ENCODE results near the gene PARP9. TPM values are rescaled to one million over a fixed set of nuclear protein-coding genes. Genes with fewer than 3 reads are reported as not detected.

Gene PARP9
- total and polyA plus RNA-seq, 10 of the 15 experiments (the other 5 are each of a cell fraction or from before 2014, with no cell fraction given): 34.0 to 122 (median 46.1) TPM

DNA sequence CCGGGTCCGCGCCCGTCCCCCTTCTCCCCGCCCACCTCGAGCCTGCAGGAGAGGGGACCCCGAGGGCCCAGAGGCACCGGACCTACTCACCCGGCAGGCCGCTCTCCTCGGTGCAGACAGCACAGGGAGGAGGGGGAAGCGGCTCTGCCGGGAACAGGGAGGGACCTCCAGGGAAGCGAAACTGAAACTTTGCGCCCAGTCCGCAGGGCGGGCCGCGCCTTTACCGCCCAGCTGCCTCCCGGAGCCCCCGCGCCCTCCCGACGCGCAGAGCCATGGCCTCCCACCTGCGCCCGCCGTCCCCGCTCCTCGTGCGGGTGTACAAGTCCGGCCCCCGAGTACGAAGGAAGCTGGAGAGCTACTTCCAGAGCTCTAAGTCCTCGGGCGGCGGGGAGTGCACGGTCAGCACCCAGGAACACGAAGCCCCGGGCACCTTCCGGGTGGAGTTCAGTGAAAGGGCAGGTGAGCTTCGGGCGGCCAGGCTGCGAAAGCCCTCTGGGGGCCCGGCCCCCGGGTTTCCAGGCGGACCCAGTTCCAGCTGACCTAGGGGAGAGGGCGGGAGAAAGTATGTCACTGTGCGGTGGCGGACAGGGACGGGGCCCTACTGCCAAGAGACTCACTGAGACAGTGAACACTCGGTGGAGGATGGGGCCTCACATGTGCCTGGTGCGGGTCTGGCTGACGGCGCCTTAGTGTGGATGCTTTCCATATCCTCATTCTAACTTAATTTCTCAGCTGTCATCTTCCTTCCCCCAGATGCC lies at the start of gene PARP9, which contains the start of gene DTX3L (continued):
- peak in 1 of 2 experiments; percentile 18; a peak in 1 of 4 replicates for TF ChIP-seq ETV6 (conservative IDR thresholded peaks at IDR 0.05 in 1 of 2, IDR thresholded peaks at IDR 0.05 in 1 of 2; ENCODE audit: borderline replicate concordance in 1 of 2, low read depth in 1 of 2)
- TF ChIP-seq, protein P1, sequence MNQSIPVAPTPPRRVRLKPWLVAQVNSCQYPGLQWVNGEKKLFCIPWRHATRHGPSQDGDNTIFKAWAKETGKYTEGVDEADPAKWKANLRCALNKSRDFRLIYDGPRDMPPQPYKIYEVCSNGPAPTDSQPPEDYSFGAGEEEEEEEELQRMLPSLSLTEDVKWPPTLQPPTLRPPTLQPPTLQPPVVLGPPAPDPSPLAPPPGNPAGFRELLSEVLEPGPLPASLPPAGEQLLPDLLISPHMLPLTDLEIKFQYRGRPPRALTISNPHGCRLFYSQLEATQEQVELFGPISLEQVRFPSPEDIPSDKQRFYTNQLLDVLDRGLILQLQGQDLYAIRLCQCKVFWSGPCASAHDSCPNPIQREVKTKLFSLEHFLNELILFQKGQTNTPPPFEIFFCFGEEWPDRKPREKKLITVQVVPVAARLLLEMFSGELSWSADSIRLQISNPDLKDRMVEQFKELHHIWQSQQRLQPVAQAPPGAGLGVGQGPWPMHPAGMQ (IDR thresholded peaks at IDR 0.05; ENCODE audit: borderline replicate concordance): no peak
- no peak for TF ChIP-seq BCLAF1 (IDR thresholded peaks at IDR 0.05)
- TF ChIP-seq ZZZ3 (IDR thresholded peaks at IDR 0.05; ENCODE audit: control insufficient read depth, insufficient read length, low read depth): no peak
- TF ChIP-seq JUNB (IDR thresholded peaks at IDR 0.05): no peak
- no peak for TF ChIP-seq ESRRA (IDR thresholded peaks at IDR 0.05; ENCODE audit: low read length)
- TF ChIP-seq CREM (IDR thresholded peaks at IDR 0.05; ENCODE audit: low read depth): 0 out of 2 replicates have a peak, but pooled peaks have one; percentile 20
- no peak; the same call in 1 of the 2 replicates for TF ChIP-seq POLR2AphosphoS2 (IDR thresholded peaks at IDR 0.05; ENCODE audit: low read depth, low read length)
- TF ChIP-seq RAD21 (IDR thresholded peaks at IDR 0.05; ENCODE audit: insufficient read depth, low read depth, low read length): no peak
- TF ChIP-seq SIN3A (IDR thresholded peaks at IDR 0.05; ENCODE audit: low read depth, low read length): peak; percentile 33; the same call in 1 of the 2 replicates
- TF ChIP-seq, protein P2, sequence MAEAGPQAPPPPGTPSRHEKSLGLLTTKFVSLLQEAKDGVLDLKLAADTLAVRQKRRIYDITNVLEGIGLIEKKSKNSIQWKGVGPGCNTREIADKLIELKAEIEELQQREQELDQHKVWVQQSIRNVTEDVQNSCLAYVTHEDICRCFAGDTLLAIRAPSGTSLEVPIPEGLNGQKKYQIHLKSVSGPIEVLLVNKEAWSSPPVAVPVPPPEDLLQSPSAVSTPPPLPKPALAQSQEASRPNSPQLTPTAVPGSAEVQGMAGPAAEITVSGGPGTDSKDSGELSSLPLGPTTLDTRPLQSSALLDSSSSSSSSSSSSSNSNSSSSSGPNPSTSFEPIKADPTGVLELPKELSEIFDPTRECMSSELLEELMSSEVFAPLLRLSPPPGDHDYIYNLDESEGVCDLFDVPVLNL (IDR thresholded peaks at IDR 0.05; ENCODE audit: low read depth, low read length): 0 out of 2 replicates have a peak, but pooled peaks have one; percentile 50
- TF ChIP-seq, protein P3, sequence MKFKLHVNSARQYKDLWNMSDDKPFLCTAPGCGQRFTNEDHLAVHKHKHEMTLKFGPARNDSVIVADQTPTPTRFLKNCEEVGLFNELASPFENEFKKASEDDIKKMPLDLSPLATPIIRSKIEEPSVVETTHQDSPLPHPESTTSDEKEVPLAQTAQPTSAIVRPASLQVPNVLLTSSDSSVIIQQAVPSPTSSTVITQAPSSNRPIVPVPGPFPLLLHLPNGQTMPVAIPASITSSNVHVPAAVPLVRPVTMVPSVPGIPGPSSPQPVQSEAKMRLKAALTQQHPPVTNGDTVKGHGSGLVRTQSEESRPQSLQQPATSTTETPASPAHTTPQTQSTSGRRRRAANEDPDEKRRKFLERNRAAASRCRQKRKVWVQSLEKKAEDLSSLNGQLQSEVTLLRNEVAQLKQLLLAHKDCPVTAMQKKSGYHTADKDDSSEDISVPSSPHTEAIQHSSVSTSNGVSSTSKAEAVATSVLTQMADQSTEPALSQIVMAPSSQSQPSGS (IDR thresholded peaks at IDR 0.05; ENCODE audit: low read length): no peak
- TF ChIP-seq, protein P4, sequence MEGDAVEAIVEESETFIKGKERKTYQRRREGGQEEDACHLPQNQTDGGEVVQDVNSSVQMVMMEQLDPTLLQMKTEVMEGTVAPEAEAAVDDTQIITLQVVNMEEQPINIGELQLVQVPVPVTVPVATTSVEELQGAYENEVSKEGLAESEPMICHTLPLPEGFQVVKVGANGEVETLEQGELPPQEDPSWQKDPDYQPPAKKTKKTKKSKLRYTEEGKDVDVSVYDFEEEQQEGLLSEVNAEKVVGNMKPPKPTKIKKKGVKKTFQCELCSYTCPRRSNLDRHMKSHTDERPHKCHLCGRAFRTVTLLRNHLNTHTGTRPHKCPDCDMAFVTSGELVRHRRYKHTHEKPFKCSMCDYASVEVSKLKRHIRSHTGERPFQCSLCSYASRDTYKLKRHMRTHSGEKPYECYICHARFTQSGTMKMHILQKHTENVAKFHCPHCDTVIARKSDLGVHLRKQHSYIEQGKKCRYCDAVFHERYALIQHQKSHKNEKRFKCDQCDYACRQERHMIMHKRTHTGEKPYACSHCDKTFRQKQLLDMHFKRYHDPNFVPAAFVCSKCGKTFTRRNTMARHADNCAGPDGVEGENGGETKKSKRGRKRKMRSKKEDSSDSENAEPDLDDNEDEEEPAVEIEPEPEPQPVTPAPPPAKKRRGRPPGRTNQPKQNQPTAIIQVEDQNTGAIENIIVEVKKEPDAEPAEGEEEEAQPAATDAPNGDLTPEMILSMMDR (IDR thresholded peaks at IDR 0.05 in 2 of 3, conservative IDR thresholded peaks at IDR 0.05 in 1 of 3; ENCODE audit: control insufficient read depth in 2 of 3, extremely low read depth in 1 of 3, insufficient read depth in 1 of 3, low read depth in 3 of 3, low read length in 3 of 3): no peak
- no peak for TF ChIP-seq ZNF622 (IDR thresholded peaks at IDR 0.05)
- TF ChIP-seq ZNF24 (IDR thresholded peaks at IDR 0.05): no peak

All from GM12878 (cell line).